GM18519 (cell line): ENCODE results near the gene PCBD1.
"Not testable (repeated sequence)": the region's sequence is repeated elsewhere in the genome, so short reads cannot be mapped to it uniquely, and the experiment has no call there.

Experiments
- ATAC-seq: cut with Tn5 transposase; IDR thresholded peaks from one replicate; pipeline ENCODE4 v1.9.1; 2021; ENCODE audit warnings: mild to moderate bottlenecking, moderate library complexity; ENCODE audit not compliant: unreplicated experiment, low FRiP score

PCBD1 gene

GRCh38 chr10:70879207-70879606 is 9.2 kb downstream of the PCBD1 start:
- no peak for ATAC-seq

DNA sequence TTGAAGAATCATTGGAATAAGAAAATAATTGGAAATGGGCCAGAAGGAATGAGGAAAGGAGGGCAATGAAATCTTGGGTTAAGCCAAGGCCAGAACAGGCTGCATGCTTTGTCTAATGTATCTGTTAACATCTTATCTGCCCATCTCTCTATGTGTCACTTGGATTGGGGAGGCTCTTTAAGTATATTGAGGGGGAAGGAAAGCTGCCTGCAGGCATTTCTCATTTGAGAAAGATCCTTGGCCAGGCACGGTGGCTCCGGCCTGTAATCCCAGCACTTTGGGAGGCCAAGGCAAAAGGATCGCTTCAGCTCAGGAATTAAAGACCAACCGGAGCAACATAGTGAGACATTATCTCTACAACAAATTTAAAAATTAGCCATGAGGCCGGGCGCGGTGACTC is 14.3 kb downstream of the PCBD1 start:
- ATAC-seq = no peak

DNA sequence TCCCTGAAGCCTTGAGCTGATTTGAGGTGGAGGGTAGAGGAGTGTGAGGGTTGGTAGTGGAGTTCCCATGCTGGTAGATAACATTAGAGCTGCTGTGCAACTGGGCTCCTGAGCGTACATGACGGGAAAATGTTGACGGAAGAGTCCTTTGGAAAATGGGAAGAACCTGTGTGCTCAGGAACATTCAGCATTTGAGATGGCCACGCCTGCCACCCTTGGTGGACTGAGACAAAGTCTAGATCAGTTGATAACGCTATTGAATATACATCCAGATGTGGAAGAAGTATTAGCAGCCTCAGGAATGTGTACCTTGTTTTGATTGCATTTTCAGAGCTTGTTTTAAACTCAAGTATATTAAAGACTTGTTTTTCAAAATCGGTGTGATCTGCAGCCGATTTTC is 16.1 kb downstream of the PCBD1 start:
- ATAC-seq = no peak

DNA sequence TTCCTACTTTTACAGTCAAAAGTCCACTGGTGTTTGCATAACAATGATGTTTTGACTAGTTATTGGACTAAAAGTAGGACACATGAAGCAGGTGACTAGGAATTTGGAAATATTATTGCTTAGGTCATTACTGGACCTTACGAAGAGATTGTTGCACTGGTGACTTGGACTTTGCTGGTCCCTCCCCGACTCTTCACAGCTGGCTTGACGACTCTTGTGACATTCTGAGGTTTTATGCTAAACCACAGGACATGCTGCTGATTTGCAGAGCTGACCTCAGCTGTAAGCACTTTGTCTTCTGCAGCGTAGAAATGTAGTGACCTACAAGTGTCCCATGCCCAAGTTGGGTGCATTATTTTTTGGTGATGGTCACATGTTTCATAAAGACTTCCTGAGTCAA is 21.9 kb downstream of the PCBD1 start:
- no peak for ATAC-seq

GRCh38 chr10:70864935-70865334 is 23.4 kb downstream of the PCBD1 start:
- ATAC-seq = no peak

- ATAC-seq = no peak
Observed at GRCh38 chr10:70863470-70864160, 24.8 kb downstream of the PCBD1 start.

DNA sequence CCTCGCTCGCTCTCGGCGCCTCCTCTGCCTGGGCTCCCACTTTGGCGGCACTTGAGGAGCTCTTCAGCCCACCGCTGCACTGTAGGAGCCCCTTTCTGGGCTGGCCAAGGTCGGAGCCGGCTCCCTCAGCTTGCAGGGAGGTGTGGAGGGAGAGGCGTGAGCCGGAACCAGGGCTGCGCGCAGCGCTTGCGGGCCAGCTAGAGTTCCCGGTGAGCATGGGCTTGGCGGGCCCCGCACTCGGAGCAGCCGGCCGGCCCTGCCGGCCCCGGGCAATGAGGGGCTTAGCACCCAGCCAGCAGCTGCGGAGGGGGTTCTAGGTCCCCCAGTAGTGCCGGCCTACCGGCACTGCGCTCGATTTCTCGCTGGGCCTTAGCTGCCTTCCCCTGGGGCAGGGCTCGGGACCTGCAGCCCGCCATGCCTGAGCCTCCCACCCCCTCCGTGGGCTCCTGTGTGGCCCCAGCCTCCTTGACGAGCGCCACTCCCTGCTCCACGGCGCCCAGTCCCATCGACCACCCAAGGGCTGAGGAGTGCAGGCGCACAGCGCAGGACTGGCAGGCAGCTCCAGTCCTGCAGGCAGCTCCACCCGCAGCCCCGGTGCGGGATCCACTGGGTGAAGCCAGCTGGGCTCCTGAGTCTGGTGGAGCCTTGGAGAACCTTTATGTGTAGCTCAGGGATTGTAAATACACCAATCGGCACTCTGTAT is 26.7 kb downstream of the PCBD1 start:
- not testable (repeated sequence) for ATAC-seq

DNA sequence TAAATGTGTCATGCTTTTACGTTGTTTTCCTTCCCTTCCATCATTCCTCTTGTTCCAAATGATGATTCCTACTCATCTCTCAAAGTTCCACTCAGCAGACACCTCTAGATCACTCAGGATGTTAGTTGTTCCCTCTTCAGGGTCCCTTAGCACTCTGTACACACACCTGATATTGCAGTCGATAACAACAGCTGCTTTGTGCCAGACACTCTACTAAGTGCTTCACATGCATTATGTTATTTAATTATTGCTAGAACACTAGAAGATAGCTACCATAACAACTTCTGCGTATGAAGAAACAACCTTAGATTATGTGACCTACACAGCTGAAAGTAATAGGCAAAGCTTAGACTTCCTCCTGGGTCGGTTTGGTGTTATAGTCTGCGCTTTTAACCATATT is 29.6 kb downstream of the PCBD1 start:
- ATAC-seq = no peak

DNA sequence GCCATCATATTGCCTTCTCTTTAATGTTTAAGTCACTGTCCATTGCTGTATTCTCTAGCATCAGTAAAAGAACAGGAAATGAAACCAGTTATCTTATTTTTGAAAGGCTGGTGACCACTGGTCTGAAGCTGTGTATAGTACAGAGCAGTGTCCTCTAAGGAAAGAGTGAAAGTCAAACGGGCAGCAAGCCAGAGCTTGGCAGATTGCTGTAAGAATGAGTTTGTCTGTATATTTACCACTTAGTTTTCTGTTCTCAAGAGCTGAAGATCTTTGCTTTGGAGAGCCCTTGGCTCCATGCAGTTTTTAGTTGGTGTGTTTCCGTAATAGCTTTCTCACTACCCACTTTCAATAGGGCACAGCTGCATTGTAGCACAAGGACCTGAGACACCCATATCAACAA is 31.9 kb downstream of the PCBD1 start:
- no peak for ATAC-seq

DNA sequence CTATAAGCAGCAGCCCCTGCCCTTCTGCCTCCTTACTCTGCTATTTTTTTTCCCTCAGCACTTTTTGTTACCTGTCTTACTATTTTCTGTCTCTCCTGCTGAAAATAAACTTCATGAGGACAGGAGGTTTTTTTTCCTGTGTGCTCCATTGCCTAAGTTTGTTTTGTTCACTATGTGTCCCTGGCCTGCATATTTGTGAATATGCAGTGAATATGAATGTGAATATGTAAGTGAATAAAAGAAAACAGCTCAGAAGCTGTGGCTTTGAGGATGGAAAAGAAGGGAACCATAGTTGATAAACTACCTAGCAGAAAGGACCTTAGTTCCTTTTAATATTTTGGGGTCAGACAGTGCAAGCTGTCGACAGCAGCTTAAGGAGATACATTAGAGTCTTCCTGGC is 34.9 kb downstream of the PCBD1 start:
- ATAC-seq = no peak

GRCh38 chr10:70853038-70853437 is 35.3 kb downstream of the PCBD1 start:
- no peak for ATAC-seq

GRCh38 chr10:70851597-70852475 is 36.5 kb downstream of the PCBD1 start:
- ATAC-seq = no peak

DNA sequence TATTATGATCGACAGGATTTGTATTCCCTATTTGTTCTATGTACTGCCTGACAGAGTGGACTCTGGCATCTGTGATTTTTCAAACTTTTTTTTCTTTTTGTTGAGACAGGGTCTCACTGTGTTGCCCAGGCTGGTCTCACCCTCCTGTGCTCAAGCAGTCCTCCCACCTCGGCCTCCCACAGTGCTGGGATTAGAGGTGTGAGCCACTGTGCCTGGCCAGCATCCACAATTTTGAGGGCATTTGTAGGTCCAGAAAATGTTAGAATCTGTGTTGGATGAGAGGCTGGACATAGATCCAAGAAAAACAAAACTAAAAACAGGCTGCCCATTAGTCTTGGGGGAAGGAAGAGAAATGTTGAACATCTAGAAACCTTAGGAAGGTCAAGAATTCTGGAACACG is 38.3 kb downstream of the PCBD1 start:
- ATAC-seq = no peak

- no peak for ATAC-seq
Observed at GRCh38 chr10:70849582-70850016, 38.8 kb downstream of the PCBD1 start.

GRCh38 chr10:70847659-70848360 is 40.6 kb downstream of the PCBD1 start:
- no peak for ATAC-seq

DNA sequence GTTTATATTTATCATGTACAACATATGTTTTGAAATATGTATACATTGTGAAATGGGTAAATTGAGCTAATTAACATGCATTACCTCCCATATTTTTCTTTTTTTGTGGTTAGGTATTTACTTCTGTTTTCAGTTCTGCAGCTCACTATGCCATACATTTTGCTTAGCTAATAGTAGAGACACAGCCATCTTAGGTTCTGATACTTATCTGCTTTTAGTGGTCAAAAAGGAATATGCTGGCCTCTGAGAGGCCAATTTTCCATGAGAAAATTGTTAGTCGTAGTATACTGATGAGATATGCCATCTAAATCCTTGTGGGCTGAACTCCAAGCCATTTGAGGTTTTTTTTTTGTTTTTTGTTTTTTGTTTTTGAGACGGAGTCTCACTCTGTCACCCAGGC is 41.6 kb downstream of the PCBD1 start:
- ATAC-seq = no peak

DNA sequence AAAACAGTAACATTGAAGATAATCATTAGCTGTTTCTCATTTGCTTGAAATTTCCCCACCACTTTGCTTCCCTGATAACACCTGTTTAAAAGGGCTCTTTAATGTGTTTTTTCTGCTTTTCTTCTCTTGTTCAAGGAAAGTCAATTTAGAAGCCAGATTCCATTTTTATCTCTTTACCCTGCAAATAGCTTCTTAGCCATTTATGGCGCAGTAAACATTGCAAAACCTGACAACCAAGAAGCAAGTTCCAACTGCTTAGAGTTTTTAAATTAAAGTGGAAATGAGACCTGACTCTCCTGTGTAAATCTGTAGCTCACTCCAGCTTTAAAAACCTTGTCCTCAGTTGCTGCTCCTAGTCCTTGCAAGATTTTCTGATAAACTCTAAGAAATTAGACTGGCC is 42.5 kb downstream of the PCBD1 start:
- ATAC-seq = no peak

DNA sequence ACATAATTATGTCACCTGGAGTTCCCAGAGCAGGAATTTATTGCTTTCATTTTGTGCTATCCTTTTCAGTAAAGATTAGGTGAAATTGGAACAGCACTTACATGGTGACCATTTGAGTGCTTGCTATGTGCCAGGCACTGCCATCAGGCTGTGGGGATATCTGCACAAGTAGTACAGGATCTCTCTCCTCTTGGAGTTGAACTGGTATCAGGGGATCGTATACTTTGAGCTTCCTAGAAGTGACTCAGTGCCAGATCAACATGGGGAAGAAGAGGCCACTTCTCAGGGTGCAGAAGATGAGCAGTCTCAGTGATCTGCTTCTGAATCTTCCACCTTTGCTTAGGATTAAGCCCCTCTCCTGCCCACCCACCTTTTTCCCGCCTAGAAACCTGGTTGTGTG is 43.1 kb downstream of the PCBD1 start:
- no peak for ATAC-seq

DNA sequence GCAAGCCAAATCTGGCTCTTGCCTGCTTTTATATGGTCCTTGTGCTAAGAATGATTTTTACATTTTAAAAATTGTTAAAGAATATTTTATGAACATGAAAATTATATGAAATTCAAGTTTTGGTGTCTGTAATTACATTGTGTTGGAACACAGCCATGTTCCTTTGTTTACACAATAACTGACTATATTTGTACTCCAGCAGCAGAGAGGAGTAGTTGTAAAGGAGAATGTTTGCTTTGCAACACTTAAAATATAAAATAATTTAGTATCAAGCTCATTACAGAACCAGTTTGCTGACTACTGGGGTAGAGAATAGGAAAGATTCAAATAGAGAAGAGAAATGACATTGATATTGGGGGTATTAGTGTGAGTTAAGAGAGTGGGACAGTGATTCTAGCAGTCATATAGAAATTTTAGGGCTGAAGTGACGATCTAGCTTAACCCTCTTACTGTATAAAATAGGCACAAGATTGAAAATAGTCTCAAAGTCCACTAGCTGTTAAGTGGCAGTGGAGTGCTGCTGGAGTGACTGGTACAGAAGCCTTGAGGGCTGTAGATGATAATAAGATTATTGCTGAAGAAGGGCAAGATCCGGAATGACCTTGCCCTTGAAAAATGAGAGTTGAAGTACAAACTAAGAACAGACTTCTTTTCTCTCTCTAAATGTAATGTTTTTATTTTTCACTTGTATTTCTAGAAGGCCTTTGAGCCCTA is 44.4 kb downstream of the PCBD1 start:
- no peak for ATAC-seq

- ATAC-seq = no peak
Observed at GRCh38 chr10:70843333-70843732, 45.0 kb downstream of the PCBD1 start.
